ENCODE data around the gene RAD51B.

Gene RAD51B

GRCh38 chr14:68372368-68372767 lies 552.8 kb downstream of the RAD51B start:
- no peak for DNase-seq

- DNase-seq, result no peak
Observed at GRCh38 chr14:68373124-68373646, 553.6 kb downstream of the RAD51B start.

GRCh38 chr14:68373847-68374444 lies 554.4 kb downstream of the RAD51B start:
- DNase-seq, result peak in 1 of 3 donors; percentile 42

- DNase-seq, result no peak
Observed at GRCh38 chr14:68374682-68375081, 555.1 kb downstream of the RAD51B start.

GRCh38 chr14:68375376-68375775 lies 555.8 kb downstream of the RAD51B start:
- DNase-seq, result no peak

- no peak for DNase-seq
Observed at GRCh38 chr14:68376067-68376779, 556.6 kb downstream of the RAD51B start.

GRCh38 chr14:68377006-68377405 lies 557.4 kb downstream of the RAD51B start:
- no peak for DNase-seq

- DNase-seq, result peak; percentile 82 to 87 (median 83)
Observed at GRCh38 chr14:68377459-68377858, 557.9 kb downstream of the RAD51B start.

- no peak for DNase-seq
Observed at GRCh38 chr14:68379510-68380328, 560.1 kb downstream of the RAD51B start.

- DNase-seq, result no peak
Observed at GRCh38 chr14:68380329-68380741, 560.8 kb downstream of the RAD51B start.

- peak; percentile 85 to 96 (median 94) for DNase-seq
Observed at GRCh38 chr14:68384335-68384734, 564.8 kb downstream of the RAD51B start.

- peak; percentile 45 to 58 (median 54) for DNase-seq
Observed at GRCh38 chr14:68384881-68385280, 565.3 kb downstream of the RAD51B start.

GRCh38 chr14:68386446-68386845 lies 566.9 kb downstream of the RAD51B start:
- no peak for DNase-seq

- no peak for DNase-seq
Observed at GRCh38 chr14:68386950-68387779, 567.6 kb downstream of the RAD51B start.

GRCh38 chr14:68389943-68390342 lies 570.4 kb downstream of the RAD51B start:
- DNase-seq, result no peak

GRCh38 chr14:68390741-68391140 lies 571.2 kb downstream of the RAD51B start:
- DNase-seq, result no peak

GRCh38 chr14:68391311-68392014 lies 571.9 kb downstream of the RAD51B start:
- peak; percentile 50 to 66 (median 63) for DNase-seq

- DNase-seq, result peak; percentile 87 to 91 (median 90)
Observed at GRCh38 chr14:68392393-68393141, 573.0 kb downstream of the RAD51B start.

- DNase-seq, result no peak
Observed at GRCh38 chr14:68393259-68393658, 573.7 kb downstream of the RAD51B start.

GRCh38 chr14:68394118-68394763 lies 574.7 kb downstream of the RAD51B start:
- DNase-seq, result no peak

GRCh38 chr14:68394764-68395143 lies 575.2 kb downstream of the RAD51B start:
- no peak for DNase-seq

Data from suppressor macrophage treated with lipopolysaccharide for 1 hour (primary cell).